Fibroblast of villous mesenchyme (primary cell): ENCODE data around the gene CACNA1D. TPM values are rescaled to one million over a fixed set of nuclear protein-coding genes. Genes with fewer than 3 reads are reported as not detected.

Experiments used
- DNase-seq: peaks from one replicate; pipeline ENCODE4 v3.0.0-alpha.2; 2010; ENCODE audit warnings: low read depth
- H3K4me3 ChIP-seq: 2 replicates; pipeline ENCODE4 v1.5.1; 2011; ENCODE audit warnings: low read depth, mild to moderate bottlenecking, low read length
- CTCF ChIP-seq: IDR thresholded peaks from 2 replicates; pipeline ENCODE4 v1.5.1; 2012; ENCODE audit warnings: low read depth, mild to moderate bottlenecking, low read length; ENCODE audit not compliant: insufficient read depth
- total RNA-seq: library from RNA; depleted of rRNA; stranded (reverse); fragments of >200 nt; gene quantifications from 2 replicates; pipeline ENCODE4 v1.2.3, GENCODE V29; 2012

Gene CACNA1D
- total RNA-seq, 1 donor: not detected

- no peak for TF ChIP-seq CTCF
- no peak for DNase-seq
- H3K4me3 ChIP-seq: no peak overlapping the region
These were observed 179.4 kb downstream of the CACNA1D start for GRCh38 chr3:53673722-53674350.

- no peak for TF ChIP-seq CTCF
- no peak for DNase-seq
- H3K4me3 ChIP-seq: no peak overlapping the region
These were observed 180.2 kb downstream of the CACNA1D start for GRCh38 chr3:53674582-53674981.

- no peak overlapping the region for H3K4me3 ChIP-seq
- TF ChIP-seq CTCF: no peak
- DNase-seq: no peak
These were observed 180.7 kb downstream of the CACNA1D start for GRCh38 chr3:53675022-53675697.

GRCh38 chr3:53675942-53676341 lies 181.5 kb downstream of the CACNA1D start:
- DNase-seq: no peak
- no peak overlapping the region for H3K4me3 ChIP-seq
- no peak for TF ChIP-seq CTCF

GRCh38 chr3:53677413-53677812 lies 183.0 kb downstream of the CACNA1D start:
- no peak for DNase-seq
- no peak overlapping the region for H3K4me3 ChIP-seq
- no peak for TF ChIP-seq CTCF

- no peak for DNase-seq
- no peak overlapping the region for H3K4me3 ChIP-seq
These were observed 185.6 kb downstream of the CACNA1D start for GRCh38 chr3:53680028-53680427.

More at GRCh38 chr3:53680028-53680427, 185.6 kb downstream of the CACNA1D start:
- no peak for TF ChIP-seq CTCF
